ENCODE results near the gene RTN4RL2. TPM values are rescaled to one million over a fixed set of nuclear protein-coding genes. Genes with fewer than 3 reads are reported as not detected.
A peak's percentile ranks its signal among the peaks of the same experiment; 100 is the strongest.

RTN4RL2 gene
- total RNA-seq, 1 experiment from 2014 or later, result 15.5 TPM

DNA sequence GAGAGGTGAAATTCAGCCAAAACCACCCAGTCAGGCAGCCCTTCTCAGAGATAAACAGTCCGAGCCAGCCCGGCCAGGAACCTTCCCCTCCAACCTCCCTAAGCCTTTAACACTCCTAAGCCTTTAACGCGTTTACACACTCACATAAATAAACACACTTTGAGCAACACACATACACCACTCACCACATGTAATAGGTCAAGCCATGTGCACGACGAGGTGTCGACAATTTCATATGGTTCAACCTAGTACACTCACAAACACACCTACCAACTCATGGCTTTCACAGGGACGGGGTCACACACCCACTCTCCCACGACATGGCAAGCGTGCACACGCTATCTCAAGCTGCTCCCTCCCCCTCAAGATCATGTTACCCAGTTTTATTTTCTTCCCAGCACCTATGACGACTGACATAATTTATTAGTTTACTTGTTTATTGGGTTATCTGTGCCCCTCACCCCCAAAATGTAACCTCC lies 39.7 kb downstream of the RTN4RL2 start (continued):
- TF ChIP-seq, protein P1, sequence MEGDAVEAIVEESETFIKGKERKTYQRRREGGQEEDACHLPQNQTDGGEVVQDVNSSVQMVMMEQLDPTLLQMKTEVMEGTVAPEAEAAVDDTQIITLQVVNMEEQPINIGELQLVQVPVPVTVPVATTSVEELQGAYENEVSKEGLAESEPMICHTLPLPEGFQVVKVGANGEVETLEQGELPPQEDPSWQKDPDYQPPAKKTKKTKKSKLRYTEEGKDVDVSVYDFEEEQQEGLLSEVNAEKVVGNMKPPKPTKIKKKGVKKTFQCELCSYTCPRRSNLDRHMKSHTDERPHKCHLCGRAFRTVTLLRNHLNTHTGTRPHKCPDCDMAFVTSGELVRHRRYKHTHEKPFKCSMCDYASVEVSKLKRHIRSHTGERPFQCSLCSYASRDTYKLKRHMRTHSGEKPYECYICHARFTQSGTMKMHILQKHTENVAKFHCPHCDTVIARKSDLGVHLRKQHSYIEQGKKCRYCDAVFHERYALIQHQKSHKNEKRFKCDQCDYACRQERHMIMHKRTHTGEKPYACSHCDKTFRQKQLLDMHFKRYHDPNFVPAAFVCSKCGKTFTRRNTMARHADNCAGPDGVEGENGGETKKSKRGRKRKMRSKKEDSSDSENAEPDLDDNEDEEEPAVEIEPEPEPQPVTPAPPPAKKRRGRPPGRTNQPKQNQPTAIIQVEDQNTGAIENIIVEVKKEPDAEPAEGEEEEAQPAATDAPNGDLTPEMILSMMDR (IDR thresholded peaks at IDR 0.05), result no peak
- TF ChIP-seq ZNF138 (CRISPR knock-in tag; conservative IDR thresholded peaks at IDR 0.05) (no peak), EMX1 (CRISPR knock-in tag; IDR thresholded peaks at IDR 0.05) (no peak), IRF1 (CRISPR knock-in tag; IDR thresholded peaks at IDR 0.05) (no peak), FOXP1 (CRISPR knock-in tag; IDR thresholded peaks at IDR 0.05; ENCODE audit: borderline replicate concordance) (no peak), USF2 (CRISPR knock-in tag; IDR thresholded peaks at IDR 0.05) (no peak)

- no peak for ATAC-seq
- no peaks in the 10 kb centered on the region for H3K9me3 Mint-ChIP-seq
- H3K4me1 Mint-ChIP-seq, result peaks cover 43% of the 10 kb centered on the region
- no peak for DNase-seq (ENCODE audit: low spot score)
- H3K36me3 Mint-ChIP-seq, result peaks cover 14% of the 10 kb centered on the region
- H3K27ac Mint-ChIP-seq, result peak overlapping the region; percentile 86
- H3K4me3 Mint-ChIP-seq, result peak overlapping the region; percentile 51
- no peaks in the 10 kb centered on the region; the same call in 1 of the 2 replicates for H3K27me3 Mint-ChIP-seq (ENCODE audit: low read depth)
- TF ChIP-seq, protein P2, sequence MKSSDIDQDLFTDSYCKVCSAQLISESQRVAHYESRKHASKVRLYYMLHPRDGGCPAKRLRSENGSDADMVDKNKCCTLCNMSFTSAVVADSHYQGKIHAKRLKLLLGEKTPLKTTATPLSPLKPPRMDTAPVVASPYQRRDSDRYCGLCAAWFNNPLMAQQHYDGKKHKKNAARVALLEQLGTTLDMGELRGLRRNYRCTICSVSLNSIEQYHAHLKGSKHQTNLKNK (CRISPR knock-in tag; IDR thresholded peaks at IDR 0.05), result no peak
- no peak for TF ChIP-seq MYBL2 (CRISPR knock-in tag; IDR thresholded peaks at IDR 0.05)
- no peak for TF ChIP-seq ESRRA (CRISPR knock-in tag; IDR thresholded peaks at IDR 0.05; ENCODE audit: borderline replicate concordance)
- TF ChIP-seq ELF4 (CRISPR knock-in tag; IDR thresholded peaks at IDR 0.05; ENCODE audit: low read depth), result no peak
- TF ChIP-seq, protein P1 (IDR thresholded peaks at IDR 0.05), result no peak
- no peak for TF ChIP-seq ZNF416 (CRISPR knock-in tag; IDR thresholded peaks at IDR 0.05)
- no peak for TF ChIP-seq OVOL2 (CRISPR knock-in tag; IDR thresholded peaks at IDR 0.05; ENCODE audit: borderline replicate concordance)
- TF ChIP-seq, protein P3, sequence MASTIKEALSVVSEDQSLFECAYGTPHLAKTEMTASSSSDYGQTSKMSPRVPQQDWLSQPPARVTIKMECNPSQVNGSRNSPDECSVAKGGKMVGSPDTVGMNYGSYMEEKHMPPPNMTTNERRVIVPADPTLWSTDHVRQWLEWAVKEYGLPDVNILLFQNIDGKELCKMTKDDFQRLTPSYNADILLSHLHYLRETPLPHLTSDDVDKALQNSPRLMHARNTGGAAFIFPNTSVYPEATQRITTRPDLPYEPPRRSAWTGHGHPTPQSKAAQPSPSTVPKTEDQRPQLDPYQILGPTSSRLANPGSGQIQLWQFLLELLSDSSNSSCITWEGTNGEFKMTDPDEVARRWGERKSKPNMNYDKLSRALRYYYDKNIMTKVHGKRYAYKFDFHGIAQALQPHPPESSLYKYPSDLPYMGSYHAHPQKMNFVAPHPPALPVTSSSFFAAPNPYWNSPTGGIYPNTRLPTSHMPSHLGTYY (CRISPR knock-in tag; IDR thresholded peaks at IDR 0.05), result no peak
- no peak for TF ChIP-seq ZNF138 (CRISPR knock-in tag; conservative IDR thresholded peaks at IDR 0.05)
- TF ChIP-seq IRF1 (CRISPR knock-in tag; IDR thresholded peaks at IDR 0.05), result no peak
- no peak for TF ChIP-seq CBFB (CRISPR knock-in tag; IDR thresholded peaks at IDR 0.05; ENCODE audit: low read depth)
- TF ChIP-seq ZNF219 (CRISPR knock-in tag; IDR thresholded peaks at IDR 0.05; ENCODE audit: borderline replicate concordance), result no peak
- ChIA-PET CTCF (interaction anchor here (0.6 to 4.8 kb wide), 6 partner anchors 9 to 155 kb away, joined by 4 to 28 read pairs (median 10); partner anchors contain the start of genes SLC43A1 and UBE2L6), POLR2A (interaction anchor here (0.8 to 1.6 kb wide), 3 partner anchors 14 to 262 kb away, joined by 3 to 13 read pairs (median 6); partner anchors contain the start of gene SLC43A1)
Observed at GRCh38 chr11:57500515-57500914, 40.2 kb downstream of the RTN4RL2 start.

Data from WTC11 (cell line).